Body of pancreas (tissue), 4 donors: ENCODE data around the gene C1orf35. TPM values are rescaled to one million over a fixed set of nuclear protein-coding genes. Genes with fewer than 3 reads are reported as not detected.

Experiments used
- ATAC-seq: fragments of 150-250 bp; one replicate; pipeline ENCODE4 v1.9.1; 2016
- DNase-seq, 4 donors: peaks; one replicate each; pipeline ENCODE4 v3.0.0-alpha.2; 2019
- H3K27ac ChIP-seq, 4 donors: fragments of 200-600 bp; sonication (generic); 1 replicate in 3 of 4; 2 replicates in 1 of 4; pipeline versions ENCODE4 v1.5.1 to v1.6.1; 2016 to 2019; ENCODE audit warnings: mild to moderate bottlenecking in 1 of 4, mixed read lengths in 1 of 4, moderate library complexity in 1 of 4
- H3K27me3 ChIP-seq, 2 donors: fragments of 200-600 bp; sonication (generic); one replicate each; pipeline ENCODE4 v1.6.0; 2016; ENCODE audit warnings: mild to moderate bottlenecking in 1 of 2
- H3K36me3 ChIP-seq, 2 donors: fragments of 200-600 bp; sonication (generic); replicated peaks in 1 of 2; 2 replicates each; pipeline ENCODE4 v1.5.1; 2016; ENCODE audit warnings: low read depth in 2 of 2; ENCODE audit not compliant: insufficient read depth in 1 of 2
- H3K4me1 ChIP-seq: fragments of 200-600 bp; sonication (generic); one replicate; pipeline ENCODE4 v1.6.0; 2016
- H3K4me3 ChIP-seq, 2 donors: fragments of 200-600 bp; sonication (generic); 1 replicate in 1 of 2; 2 replicates in 1 of 2; pipeline ENCODE4 v1.5.1; 2016 to 2019
- H3K9me3 ChIP-seq, 3 donors: fragments of 200-600 bp; sonication (generic); 1 replicate in 2 of 3; 2 replicates in 1 of 3; pipeline ENCODE4 v1.5.1; 2016
- POLR2A ChIP-seq, 3 donors: fragments of 450-650 bp; IDR thresholded peaks; one replicate each; pipeline ENCODE4 v1.6.1; 2016; ENCODE audit warnings: antibody characterized with exemption in 3 of 3, mild to moderate bottlenecking in 2 of 3
- WGBS, 2 donors: methylation state at CpG; one replicate each; pipeline ENCODE4 v1.1.5; 2017; 5-methylcytosine and 5-hydroxymethylcytosine counted together
- intact Hi-C: fragments of 100-400 bp; cut with DNase I; formaldehyde crosslinking; loops from one replicate; pipeline ENCODE4 v1.15.1; 2023
- total RNA-seq, 2 donors: library from RNA; depleted of rRNA; stranded (reverse); fragments of >200 nt; gene quantifications; one replicate each; pipeline ENCODE4 v1.1.0, GENCODE V29; 2016
- TF ChIP-seq, protein P1 (sequence below), 7 experiments: fragments of 450-650 bp in 4 of 7; fragments of 200-600 bp in 3 of 7; sonication (generic) in 3 of 7; IDR thresholded peaks; one replicate each; pipeline ENCODE4 v1.5.1; 2016 to 2019; ENCODE audit warnings: antibody characterized with exemption in 7 of 7

Gene C1orf35
- total RNA-seq, 2 donors from 2014 or later, result 10.9 to 71.2 TPM

DNA sequence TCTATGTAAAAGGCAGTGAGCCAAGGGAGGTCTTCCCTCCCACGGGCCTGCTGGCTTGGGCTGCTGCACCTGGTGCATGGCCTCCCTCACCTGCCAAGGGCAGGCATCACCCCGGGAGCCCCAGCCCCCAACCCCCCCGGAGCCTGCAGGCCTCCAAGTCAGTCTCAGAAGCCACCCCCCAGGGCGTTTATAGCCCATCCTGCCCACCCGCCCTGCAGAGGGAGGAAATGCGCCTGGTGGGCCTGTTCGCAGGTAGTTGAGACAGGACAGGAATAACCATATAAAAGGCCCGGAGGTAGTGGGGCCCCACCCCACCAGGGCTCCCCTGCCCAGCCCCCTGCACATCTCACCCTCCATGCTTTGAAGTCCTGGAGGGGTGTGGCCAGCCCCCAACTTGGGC is 38.8 kb downstream of the C1orf35 start:
- TF ChIP-seq POLR2A (IDR thresholded peaks at IDR 0.05), result no peak
- TF ChIP-seq, protein P1, sequence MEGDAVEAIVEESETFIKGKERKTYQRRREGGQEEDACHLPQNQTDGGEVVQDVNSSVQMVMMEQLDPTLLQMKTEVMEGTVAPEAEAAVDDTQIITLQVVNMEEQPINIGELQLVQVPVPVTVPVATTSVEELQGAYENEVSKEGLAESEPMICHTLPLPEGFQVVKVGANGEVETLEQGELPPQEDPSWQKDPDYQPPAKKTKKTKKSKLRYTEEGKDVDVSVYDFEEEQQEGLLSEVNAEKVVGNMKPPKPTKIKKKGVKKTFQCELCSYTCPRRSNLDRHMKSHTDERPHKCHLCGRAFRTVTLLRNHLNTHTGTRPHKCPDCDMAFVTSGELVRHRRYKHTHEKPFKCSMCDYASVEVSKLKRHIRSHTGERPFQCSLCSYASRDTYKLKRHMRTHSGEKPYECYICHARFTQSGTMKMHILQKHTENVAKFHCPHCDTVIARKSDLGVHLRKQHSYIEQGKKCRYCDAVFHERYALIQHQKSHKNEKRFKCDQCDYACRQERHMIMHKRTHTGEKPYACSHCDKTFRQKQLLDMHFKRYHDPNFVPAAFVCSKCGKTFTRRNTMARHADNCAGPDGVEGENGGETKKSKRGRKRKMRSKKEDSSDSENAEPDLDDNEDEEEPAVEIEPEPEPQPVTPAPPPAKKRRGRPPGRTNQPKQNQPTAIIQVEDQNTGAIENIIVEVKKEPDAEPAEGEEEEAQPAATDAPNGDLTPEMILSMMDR (IDR thresholded peaks at IDR 0.05), result no peak
- peaks cover 17% of the 10 kb centered on the region for H3K4me1 ChIP-seq
- no peak for DNase-seq
- H3K27ac ChIP-seq, result no peak overlapping the region
- peaks cover 0 to 16% of the 10 kb centered on the region in 2 donors for H3K27me3 ChIP-seq
- no peak overlapping the region for H3K4me3 ChIP-seq
- intact Hi-C loops, result no loop called here
- WGBS, 2 donors, result 34 to 86% methylated on average over 4 to 5 of the region's 8 CpGs
- no peak for ATAC-seq
- H3K9me3 ChIP-seq, result no peaks in the 10 kb centered on the region
- no peaks in the 10 kb centered on the region for H3K36me3 ChIP-seq

DNA sequence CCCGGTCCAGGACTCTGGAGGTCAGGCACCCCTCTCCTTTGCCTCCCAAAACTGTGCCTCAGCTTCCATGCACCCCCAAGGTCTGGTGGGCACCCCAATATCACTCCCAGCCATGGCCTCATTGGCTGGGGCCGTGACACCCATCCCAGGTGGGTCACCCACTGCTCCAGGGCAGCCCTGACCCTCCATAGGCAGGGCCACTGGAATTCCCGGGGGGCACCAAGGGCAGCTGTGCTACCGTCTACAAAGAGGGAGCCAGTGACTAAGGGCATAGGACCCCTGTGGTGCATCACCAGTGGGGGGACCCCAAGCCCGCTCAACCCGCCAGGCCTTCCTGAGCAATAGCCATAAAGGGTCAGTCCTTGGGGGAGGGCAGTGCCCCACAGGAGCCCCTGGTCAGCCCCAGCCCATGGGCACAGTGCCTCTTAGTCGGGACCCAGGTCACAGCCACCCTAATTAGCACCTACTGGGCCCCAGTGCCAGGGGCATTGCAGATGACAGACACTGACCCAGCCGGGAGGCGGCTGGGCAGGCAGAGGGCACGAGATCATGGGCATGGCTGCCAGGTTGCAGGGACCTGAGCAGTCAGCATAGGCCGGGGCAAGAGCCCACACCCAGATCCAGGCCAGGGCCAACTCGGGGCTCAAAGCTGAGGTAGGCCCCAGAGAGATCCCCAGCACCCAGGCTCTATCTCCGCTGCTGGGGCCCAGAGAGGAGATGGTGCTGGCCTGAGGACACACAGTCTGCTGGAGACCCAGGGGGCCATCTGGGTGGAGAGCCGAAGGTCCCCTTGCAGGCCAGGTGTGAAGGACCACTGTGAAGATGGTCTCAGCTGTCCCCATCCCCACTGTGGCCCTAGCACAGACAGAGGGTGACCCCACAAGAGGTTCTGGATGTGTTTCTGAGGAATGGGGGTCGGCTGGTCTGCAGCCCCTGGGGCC is 39.6 kb downstream of the C1orf35 start:
- no peak overlapping the region for H3K4me3 ChIP-seq
- 77 to 85% methylated on average over 3 to 14 of the region's 15 CpGs for WGBS, 2 donors
- peaks cover 0 to 21% of the 10 kb centered on the region in 2 donors for H3K27me3 ChIP-seq
- H3K27ac ChIP-seq, result no peak overlapping the region
- H3K4me1 ChIP-seq, result peaks cover 25% of the 10 kb centered on the region
- TF ChIP-seq, protein P1 (IDR thresholded peaks at IDR 0.05), result no peak
- no peak for TF ChIP-seq POLR2A (IDR thresholded peaks at IDR 0.05)
- DNase-seq (no peak), ATAC-seq (no peak)
- H3K36me3 ChIP-seq, result no peaks in the 10 kb centered on the region
- intact Hi-C loops, result no loop called here
- no peaks in the 10 kb centered on the region for H3K9me3 ChIP-seq

DNA sequence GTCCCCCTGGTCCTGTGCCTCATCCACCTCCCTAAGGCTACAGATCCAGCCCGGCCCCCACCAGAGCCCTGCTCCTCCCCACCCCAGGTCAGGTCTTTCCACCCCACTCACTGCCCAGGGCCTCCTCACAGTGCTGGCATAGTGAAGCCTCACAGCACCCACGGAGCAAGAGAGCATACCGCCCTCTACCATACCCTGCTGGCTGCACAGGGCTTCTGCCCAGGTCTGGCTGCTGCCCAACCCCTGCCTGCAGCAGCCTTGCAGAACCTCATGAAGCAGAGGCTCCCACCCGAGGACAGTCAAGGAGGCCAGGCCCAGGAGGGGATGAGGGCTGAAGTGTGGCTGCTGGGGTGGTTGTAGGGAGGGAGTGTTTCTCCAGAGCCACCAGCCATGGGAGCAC is 40.3 kb downstream of the C1orf35 start:
- TF ChIP-seq POLR2A (IDR thresholded peaks at IDR 0.05), result no peak
- TF ChIP-seq, protein P1 (IDR thresholded peaks at IDR 0.05), result no peak
- Histone ChIP-seq H3K9me3 (no peaks in the 10 kb centered on the region), H3K4me1 (peaks cover 25% of the 10 kb centered on the region), H3K36me3 (no peaks in the 10 kb centered on the region), H3K27ac (no peak overlapping the region), H3K4me3 (no peak overlapping the region), H3K27me3 (peaks cover 0 to 21% of the 10 kb centered on the region in 2 donors)
- ATAC-seq, result no peak
- 52 to 65% methylated on average over 3 to 4 of the region's 4 CpGs for WGBS, 2 donors
- no peak for DNase-seq
- intact Hi-C loops, result no loop called here

DNA sequence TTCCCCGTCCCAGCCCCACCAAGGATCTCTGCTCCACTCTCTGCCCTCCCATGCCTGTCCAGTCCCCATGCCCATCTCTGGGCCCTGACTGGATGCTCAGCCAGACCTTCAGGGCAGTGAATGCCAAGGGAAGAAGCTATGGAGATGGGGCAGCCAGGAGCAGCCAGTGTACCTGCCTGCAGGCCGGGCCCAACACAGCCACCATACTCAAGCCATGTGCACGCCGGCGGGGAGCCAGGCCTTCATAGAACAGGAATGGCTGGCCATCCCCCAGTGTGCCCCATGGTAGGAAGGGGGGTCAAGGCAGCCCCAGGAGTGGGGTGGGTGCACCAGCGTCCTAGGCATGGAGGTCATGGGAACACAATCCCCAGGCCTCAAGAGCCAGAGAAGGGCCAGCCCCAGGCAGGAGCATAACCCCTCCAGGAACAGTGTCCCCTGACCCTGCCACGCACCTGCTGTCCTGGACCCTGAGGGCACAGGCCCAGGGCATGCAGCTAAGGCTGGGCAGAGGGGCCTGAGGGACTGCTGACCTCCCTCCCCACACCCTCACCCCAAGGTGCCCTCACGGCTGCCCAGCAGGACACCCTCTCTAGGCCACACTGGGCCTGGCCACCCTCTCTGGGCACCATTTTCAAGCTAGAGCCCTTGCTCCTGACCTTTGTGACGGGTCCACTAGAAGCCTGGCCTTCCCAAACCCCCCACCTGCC is 40.9 kb downstream of the C1orf35 start:
- Histone ChIP-seq H3K9me3 (no peaks in the 10 kb centered on the region), H3K4me1 (peaks cover 25% of the 10 kb centered on the region), H3K27me3 (peaks cover 0 to 18% of the 10 kb centered on the region in 2 donors), H3K4me3 (no peak overlapping the region), H3K36me3 (no peaks in the 10 kb centered on the region), H3K27ac (no peak overlapping the region)
- no peak for ATAC-seq
- no peak for DNase-seq
- WGBS, 2 donors, result 94% methylated on average over 2 to 8 of the region's 9 CpGs
- intact Hi-C loops, result no loop called here
- TF ChIP-seq, protein P1 (IDR thresholded peaks at IDR 0.05), result no peak
- TF ChIP-seq POLR2A (IDR thresholded peaks at IDR 0.05), result no peak
